Stimulated activated naive CD8-positive, alpha-beta T cell treated with anti-CD3 and anti-CD28 coated beads, Interleukin-15, Interleukin-2, amounts not matched to agents 100 ng/mL and 50 ng/mL, for 24 hours (primary cell): ENCODE results near the gene GAS2L2.

Source experiments
- H3K27ac Mint-ChIP-seq: one replicate; pipeline ENCODE4 v1.8.0; 2021; ENCODE audit warnings: mild to moderate bottlenecking, mixed read lengths
- H3K27me3 Mint-ChIP-seq: one replicate; pipeline ENCODE4 v1.8.0; 2021; ENCODE audit warnings: mixed read lengths
- H3K36me3 Mint-ChIP-seq: one replicate; pipeline ENCODE4 v1.8.0; 2021; ENCODE audit warnings: low read depth, mixed read lengths
- H3K4me1 Mint-ChIP-seq: one replicate; pipeline ENCODE4 v1.8.0; 2021; ENCODE audit warnings: low read depth, mixed read lengths
- H3K4me3 Mint-ChIP-seq: one replicate; pipeline ENCODE4 v1.8.0; 2021; ENCODE audit warnings: mild to moderate bottlenecking, mixed read lengths
- H3K9me3 Mint-ChIP-seq: one replicate; pipeline ENCODE4 v1.8.0; 2021; ENCODE audit warnings: mixed read lengths

The GAS2L2 gene

DNA sequence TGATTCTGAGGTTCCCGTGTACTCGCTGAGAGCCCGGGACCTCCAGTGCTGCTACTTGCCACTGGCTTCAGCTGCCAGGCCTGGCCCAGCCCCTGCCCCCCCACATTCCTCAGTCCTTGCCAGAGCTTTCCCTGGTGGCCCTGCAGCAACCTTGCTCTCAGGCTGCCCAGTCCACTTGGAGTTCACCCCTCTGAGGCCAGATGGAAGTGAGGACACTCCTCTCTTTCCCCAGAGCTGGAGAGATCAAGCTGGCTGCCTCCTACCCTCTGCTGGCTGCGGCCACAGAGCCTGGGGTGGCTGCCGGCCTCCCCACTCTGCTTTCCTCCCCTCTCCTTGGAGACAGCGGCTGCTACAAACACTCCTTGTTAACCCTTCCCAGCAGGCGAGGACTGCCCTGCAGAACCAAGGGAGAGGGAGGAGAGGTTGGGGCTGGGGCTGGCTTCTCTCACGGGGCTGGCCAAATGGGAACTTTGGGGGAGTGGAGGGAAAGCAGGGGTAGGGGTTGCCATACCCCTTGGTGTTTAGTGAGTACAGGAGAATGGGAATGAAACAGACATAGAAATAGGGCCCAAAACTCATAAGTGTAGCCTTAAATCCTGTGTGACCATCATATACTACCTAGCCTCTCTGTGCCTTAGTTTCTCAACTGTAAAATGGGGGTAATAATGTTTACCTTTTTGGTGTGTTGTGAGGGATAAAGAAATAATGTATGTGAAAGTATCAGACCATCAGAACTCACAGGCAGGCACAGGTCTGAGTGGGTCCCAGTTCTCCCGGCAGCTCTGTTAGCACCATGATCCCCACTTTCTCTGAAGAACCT lies at the start of gene GAS2L2:
Gene GAS2L2, minus strand, starts transcription at position 295 of the 820 bp plus-strand sequence. CDS start 389 bp downstream, outside the sequence.
- H3K4me1 Mint-ChIP-seq, result peaks cover 26% of the 10 kb centered on the region
- H3K36me3 Mint-ChIP-seq, result no peaks in the 10 kb centered on the region
- H3K27ac Mint-ChIP-seq, result no peak within 1 kb of the TSS
- no peaks in the 10 kb centered on the region for H3K9me3 Mint-ChIP-seq
- H3K27me3 Mint-ChIP-seq, result peaks cover 40% of the 10 kb centered on the region
- no peak within 1 kb of the TSS for H3K4me3 Mint-ChIP-seq

DNA sequence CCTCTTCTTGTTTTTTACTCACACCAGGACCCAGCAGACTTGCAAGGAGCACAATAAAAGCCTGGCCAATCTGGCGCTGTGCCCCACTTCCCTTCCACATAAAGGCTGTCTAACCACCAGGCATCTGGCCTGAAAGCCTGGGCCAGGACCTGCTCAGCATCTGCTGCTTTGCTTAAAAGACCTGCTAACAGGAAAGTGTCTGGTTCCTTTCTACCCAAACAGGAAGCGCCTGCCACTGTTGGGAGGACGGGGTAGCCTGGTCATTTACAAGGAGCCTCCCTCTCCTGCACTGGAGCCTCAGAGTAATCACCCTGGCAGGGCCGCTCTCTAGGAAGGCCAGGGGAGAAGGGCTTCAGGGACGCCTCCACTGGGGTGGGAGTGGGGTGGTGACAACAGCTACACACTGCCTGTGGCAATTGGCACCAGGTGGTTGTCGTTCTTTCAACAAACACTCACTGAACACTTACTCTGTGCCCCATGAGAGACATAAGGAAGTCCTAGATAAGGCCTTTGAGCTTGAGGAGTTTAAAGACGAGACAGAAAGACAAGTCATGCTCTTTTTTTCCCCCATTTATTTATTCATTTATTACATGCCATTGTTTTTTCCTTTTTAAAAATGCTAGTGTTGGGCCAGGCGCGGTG lies 48.7 kb upstream of the GAS2L2 start:
- Mint-ChIP-seq H3K9me3 (no peaks in the 10 kb centered on the region), H3K27me3 (peaks cover 7% of the 10 kb centered on the region), H3K4me3 (no peak overlapping the region), H3K36me3 (no peaks in the 10 kb centered on the region), H3K4me1 (peaks cover 40% of the 10 kb centered on the region), H3K27ac (peak overlapping the region; percentile 63)

GRCh38 chr17:35799942-35800341 lies 46.9 kb upstream of the GAS2L2 start:
- no peak overlapping the region for H3K4me3 Mint-ChIP-seq
- H3K27me3 Mint-ChIP-seq, result peaks cover 16% of the 10 kb centered on the region
- H3K9me3 Mint-ChIP-seq, result no peaks in the 10 kb centered on the region
- no peak overlapping the region for H3K27ac Mint-ChIP-seq
- no peaks in the 10 kb centered on the region for H3K36me3 Mint-ChIP-seq
- H3K4me1 Mint-ChIP-seq, result peaks cover 47% of the 10 kb centered on the region

- Mint-ChIP-seq H3K9me3 (no peaks in the 10 kb centered on the region), H3K27ac (no peak overlapping the region), H3K4me3 (no peak overlapping the region), H3K27me3 (peaks cover 33% of the 10 kb centered on the region), H3K4me1 (peaks cover 41% of the 10 kb centered on the region), H3K36me3 (no peaks in the 10 kb centered on the region)
Observed at GRCh38 chr17:35797918-35798317, 44.9 kb upstream of the GAS2L2 start.

- no peak overlapping the region for H3K27ac Mint-ChIP-seq
- no peaks in the 10 kb centered on the region for H3K9me3 Mint-ChIP-seq
Observed at GRCh38 chr17:35797370-35797769, 44.3 kb upstream of the GAS2L2 start.

GRCh38 chr17:35796942-35797341 lies 43.9 kb upstream of the GAS2L2 start:
- H3K27me3 Mint-ChIP-seq, result peaks cover 41% of the 10 kb centered on the region
- no peaks in the 10 kb centered on the region for H3K36me3 Mint-ChIP-seq
- H3K4me1 Mint-ChIP-seq, result peaks cover 31% of the 10 kb centered on the region
- no peaks in the 10 kb centered on the region for H3K9me3 Mint-ChIP-seq
- H3K27ac Mint-ChIP-seq, result no peak overlapping the region
- no peak overlapping the region for H3K4me3 Mint-ChIP-seq

More at GRCh38 chr17:35797370-35797769, 44.3 kb upstream of the GAS2L2 start:
- Mint-ChIP-seq H3K36me3 (no peaks in the 10 kb centered on the region), H3K27me3 (peaks cover 37% of the 10 kb centered on the region), H3K4me1 (peaks cover 36% of the 10 kb centered on the region), H3K4me3 (no peak overlapping the region)

- no peaks in the 10 kb centered on the region for H3K9me3 Mint-ChIP-seq
- no peaks in the 10 kb centered on the region for H3K36me3 Mint-ChIP-seq
- H3K4me3 Mint-ChIP-seq, result peak overlapping the region; percentile 78
- peaks cover 41% of the 10 kb centered on the region for H3K27me3 Mint-ChIP-seq
- peaks cover 21% of the 10 kb centered on the region for H3K4me1 Mint-ChIP-seq
- no peak overlapping the region for H3K27ac Mint-ChIP-seq
Observed at GRCh38 chr17:35795871-35796265, 42.8 kb upstream of the GAS2L2 start.

GRCh38 chr17:35795007-35795870 lies 42.2 kb upstream of the GAS2L2 start, which contains the start of gene MMP28:
Gene MMP28, minus strand, starts transcription at chr17:35795641. Its CDS starts 264 bp downstream, at chr17:35795377.
- Mint-ChIP-seq H3K27me3 (peaks cover 41% of the 10 kb centered on the region), H3K27ac (no peak within 1 kb of the TSS)

GRCh38 chr17:35793257-35793656 lies 40.2 kb upstream of the GAS2L2 start:
- Mint-ChIP-seq H3K27me3 (peaks cover 41% of the 10 kb centered on the region), H3K4me3 (no peak overlapping the region), H3K27ac (no peak overlapping the region), H3K36me3 (no peaks in the 10 kb centered on the region), H3K4me1 (peaks cover 34% of the 10 kb centered on the region), H3K9me3 (no peaks in the 10 kb centered on the region)

More at GRCh38 chr17:35795007-35795870, 42.2 kb upstream of the GAS2L2 start, which contains the start of gene MMP28:
- H3K4me3 Mint-ChIP-seq, result peak within 1 kb of the TSS; percentile 78
- no peaks in the 10 kb centered on the region for H3K36me3 Mint-ChIP-seq
- no peaks in the 10 kb centered on the region for H3K9me3 Mint-ChIP-seq
- peaks cover 20% of the 10 kb centered on the region for H3K4me1 Mint-ChIP-seq

GRCh38 chr17:35791681-35792350 lies 38.8 kb upstream of the GAS2L2 start:
- Mint-ChIP-seq H3K27me3 (peaks cover 34% of the 10 kb centered on the region), H3K36me3 (no peaks in the 10 kb centered on the region)

GRCh38 chr17:35790841-35791240 lies 37.8 kb upstream of the GAS2L2 start:
- Mint-ChIP-seq H3K36me3 (no peaks in the 10 kb centered on the region), H3K4me3 (no peak overlapping the region), H3K27me3 (peaks cover 27% of the 10 kb centered on the region), H3K4me1 (peaks cover 30% of the 10 kb centered on the region), H3K9me3 (no peaks in the 10 kb centered on the region), H3K27ac (no peak overlapping the region)

More at GRCh38 chr17:35791681-35792350, 38.8 kb upstream of the GAS2L2 start:
- H3K4me1 Mint-ChIP-seq, result peaks cover 36% of the 10 kb centered on the region
- no peak overlapping the region for H3K4me3 Mint-ChIP-seq
- H3K9me3 Mint-ChIP-seq, result no peaks in the 10 kb centered on the region
- H3K27ac Mint-ChIP-seq, result no peak overlapping the region

GRCh38 chr17:35788477-35789368 lies 35.7 kb upstream of the GAS2L2 start:
- no peaks in the 10 kb centered on the region for H3K36me3 Mint-ChIP-seq
- peaks cover 16% of the 10 kb centered on the region for H3K27me3 Mint-ChIP-seq
- H3K9me3 Mint-ChIP-seq, result no peaks in the 10 kb centered on the region
- H3K4me1 Mint-ChIP-seq, result peaks cover 20% of the 10 kb centered on the region
- H3K27ac Mint-ChIP-seq, result no peak overlapping the region
- no peak overlapping the region for H3K4me3 Mint-ChIP-seq

DNA sequence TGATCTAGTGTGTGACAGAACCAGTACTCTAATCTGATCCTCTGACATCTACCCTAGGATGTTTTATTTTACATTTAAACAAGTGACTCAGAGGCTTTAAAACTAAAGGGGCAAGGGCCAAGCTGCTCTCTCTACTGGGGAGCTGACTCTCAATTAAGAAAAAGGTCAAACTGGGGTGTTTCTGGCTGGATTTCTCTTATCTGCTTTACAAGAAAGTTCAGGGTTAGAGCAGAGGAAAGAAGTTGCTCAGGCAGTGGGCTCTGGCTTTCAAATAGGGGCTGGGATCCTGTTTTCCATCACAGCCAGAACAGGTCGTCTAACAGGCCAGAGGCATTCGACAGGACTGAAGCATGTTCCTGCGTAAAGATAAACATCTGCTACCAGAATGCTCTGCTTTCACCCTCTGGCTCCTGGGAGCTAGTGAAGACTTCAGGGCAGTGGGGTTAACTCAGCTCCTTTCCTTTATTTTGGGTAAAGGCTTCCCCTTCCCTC lies 33.9 kb upstream of the GAS2L2 start:
- no peak overlapping the region for H3K4me3 Mint-ChIP-seq
- no peak overlapping the region for H3K27ac Mint-ChIP-seq

More for the DNA sequence above, 33.9 kb upstream of the GAS2L2 start:
- Mint-ChIP-seq H3K4me1 (peaks cover 20% of the 10 kb centered on the region), H3K9me3 (no peaks in the 10 kb centered on the region), H3K36me3 (no peaks in the 10 kb centered on the region), H3K27me3 (peaks cover 5% of the 10 kb centered on the region)
